Peyer's patch (tissue), 4 donors: ENCODE results near the gene HCST.

Experiments used
- CTCF ChIP-seq, 6 experiments: fragments of 450-650 bp in 4 of 6; fragments of 200-600 bp in 2 of 6; sonication (generic) in 1 of 6; IDR thresholded peaks; one replicate each; pipeline ENCODE4 v1.5.1; 2017 to 2019; ENCODE audit warnings: antibody characterized with exemption in 6 of 6, mild to moderate bottlenecking in 3 of 6, moderate library complexity in 1 of 6
- POLR2A ChIP-seq, 2 donors: fragments of 450-650 bp; IDR thresholded peaks; one replicate each; pipeline ENCODE4 v1.5.1; 2017; ENCODE audit warnings: antibody characterized with exemption in 2 of 2, mild to moderate bottlenecking in 2 of 2, moderate library complexity in 2 of 2

- TF ChIP-seq CTCF (IDR thresholded peaks at IDR 0.05) (no peak), POLR2A (IDR thresholded peaks at IDR 0.05) (no peak)
These were observed 22.5 kb upstream of the HCST start for GRCh38 chr19:35879770-35880317.
